ENCODE measurements around the gene NUDT1.

- TF ChIP-seq CTCF (conservative IDR thresholded peaks at IDR 0.05; ENCODE audit: low read length) (no peak), EZH2phosphoT487 (IDR thresholded peaks at IDR 0.05; ENCODE audit: borderline replicate concordance, low read depth, low read length) (no peak)
These were observed 34.1 kb downstream of the NUDT1 start for GRCh38 chr7:2276107-2276506.
